Activated CD4-positive, alpha-beta memory T cell treated with anti-CD3 and anti-CD28 coated beads for 36 hours (primary cell): ENCODE measurements around the gene TMEM51. TPM values are rescaled to one million over a fixed set of nuclear protein-coding genes. Genes with fewer than 3 reads are reported as not detected.

ENCODE experiments used
- CTCF ChIA-PET: fragments of 350-600 bp; sonication (Branson Sonifier 250); formaldehyde crosslinking; loops from one replicate; lab custom pipeline; 2021; ENCODE audit warnings: antibody characterized with exemption, inconsistent platforms; lab: Charles Lee
- POLR2A ChIA-PET: fragments of 350-600 bp; sonication (Branson Sonifier 250); formaldehyde crosslinking; loops from one replicate; lab custom pipeline; 2021; ENCODE audit warnings: antibody characterized with exemption; lab: Charles Lee
- DNase-seq: peaks from one replicate; pipeline ENCODE4 v3.0.0-alpha.2; 2020
- H3K27ac Mint-ChIP-seq: one replicate; pipeline ENCODE4 v1.8.0; 2021; ENCODE audit warnings: mixed read lengths
- H3K27me3 Mint-ChIP-seq: one replicate; pipeline ENCODE4 v1.8.0; 2021; ENCODE audit warnings: mixed read lengths
- H3K36me3 Mint-ChIP-seq: one replicate; pipeline ENCODE4 v1.8.0; 2021; ENCODE audit warnings: mixed read lengths
- H3K4me1 Mint-ChIP-seq: one replicate; pipeline ENCODE4 v1.8.0; 2021; ENCODE audit warnings: low read depth, mixed read lengths
- H3K4me3 Mint-ChIP-seq: one replicate; pipeline ENCODE4 v1.8.0; 2021; ENCODE audit warnings: mild to moderate bottlenecking, mixed read lengths
- H3K9me3 Mint-ChIP-seq: one replicate; pipeline ENCODE4 v1.8.0; 2021; ENCODE audit warnings: mixed read lengths
- intact Hi-C: fragments of 100-400 bp; cut with micrococcal nuclease; formaldehyde crosslinking; loops from one replicate; pipeline ENCODE4 v1.15.1; 2023
- total RNA-seq, 2 experiments: library from RNA; stranded (reverse); gene quantifications; one replicate each; pipeline ENCODE4 v1.2.3, GENCODE V29; 2021

TMEM51 gene
- total RNA-seq, 2 experiments from 2014 or later: not detected

DNA sequence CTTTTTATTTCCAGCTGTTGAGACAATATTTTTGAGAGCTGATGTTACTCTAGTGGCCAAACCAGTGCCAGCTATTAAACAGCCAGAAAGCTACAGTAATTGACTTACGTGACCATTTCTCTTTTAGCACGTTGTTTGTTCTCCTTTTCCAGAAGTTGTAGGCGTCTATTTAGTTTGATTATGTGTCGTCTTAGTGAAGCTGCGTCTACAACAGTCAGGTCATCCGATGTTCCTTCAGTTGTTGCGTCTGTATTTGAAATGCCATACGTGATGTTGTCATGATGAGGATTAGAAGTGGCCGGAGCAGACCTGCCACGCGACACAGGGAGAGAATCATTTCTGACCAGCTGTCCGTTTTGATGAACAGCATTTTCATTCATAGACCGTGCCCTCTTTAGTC lies 38.2 kb downstream of the TMEM51 start:
- H3K4me3 Mint-ChIP-seq: no peak overlapping the region
- no peaks in the 10 kb centered on the region for H3K9me3 Mint-ChIP-seq
- intact Hi-C loops: no loop called here
- peaks cover under 1% of the 10 kb centered on the region for H3K27me3 Mint-ChIP-seq
- no peaks in the 10 kb centered on the region for H3K36me3 Mint-ChIP-seq
- CTCF ChIA-PET: interaction anchor here (1.9 kb wide), 1 partner anchor 63 kb away, joined by 4 read pairs; no protein-coding TSS in a partner anchor
- POLR2A ChIA-PET: no interaction called here
- no peaks in the 10 kb centered on the region for H3K4me1 Mint-ChIP-seq
- no peak overlapping the region for H3K27ac Mint-ChIP-seq
- no peak for DNase-seq

DNA sequence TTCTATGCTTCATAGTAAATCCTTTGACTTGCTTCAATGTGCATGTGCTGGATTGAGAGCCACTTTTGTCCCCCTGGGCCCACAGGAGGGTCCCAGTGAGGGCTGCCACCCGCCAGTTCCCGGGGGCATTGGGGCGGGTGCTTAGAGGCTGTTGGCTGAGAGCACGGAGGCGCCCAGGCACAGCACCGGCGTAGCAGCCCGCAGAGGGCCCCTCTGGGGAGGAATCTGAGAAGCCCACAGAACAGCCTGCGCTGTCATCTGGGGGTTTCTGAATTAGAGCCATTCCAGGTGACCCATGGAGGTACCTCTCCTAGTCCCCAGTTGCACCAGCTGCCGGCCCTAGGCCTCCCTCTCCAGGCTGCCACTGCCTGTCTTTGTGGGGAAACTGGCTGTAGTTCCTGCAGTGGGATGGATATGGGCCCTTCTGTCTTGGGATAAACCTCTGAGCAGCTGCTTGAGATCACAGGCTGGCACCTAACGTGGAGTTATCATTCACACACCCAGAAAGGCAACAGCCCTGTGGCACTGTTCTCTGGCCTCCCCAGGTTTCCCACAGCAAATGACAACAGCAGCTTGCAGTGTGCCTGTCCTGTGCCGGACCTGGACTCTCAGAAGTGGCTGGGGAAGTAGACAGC lies 39.5 kb downstream of the TMEM51 start:
- ChIA-PET POLR2A (no interaction called here), CTCF (no interaction called here)
- Mint-ChIP-seq H3K4me3 (no peak overlapping the region), H3K4me1 (no peaks in the 10 kb centered on the region), H3K27me3 (no peaks in the 10 kb centered on the region), H3K9me3 (no peaks in the 10 kb centered on the region), H3K27ac (no peak overlapping the region), H3K36me3 (no peaks in the 10 kb centered on the region)
- intact Hi-C loops: no loop called here
- DNase-seq: no peak

DNA sequence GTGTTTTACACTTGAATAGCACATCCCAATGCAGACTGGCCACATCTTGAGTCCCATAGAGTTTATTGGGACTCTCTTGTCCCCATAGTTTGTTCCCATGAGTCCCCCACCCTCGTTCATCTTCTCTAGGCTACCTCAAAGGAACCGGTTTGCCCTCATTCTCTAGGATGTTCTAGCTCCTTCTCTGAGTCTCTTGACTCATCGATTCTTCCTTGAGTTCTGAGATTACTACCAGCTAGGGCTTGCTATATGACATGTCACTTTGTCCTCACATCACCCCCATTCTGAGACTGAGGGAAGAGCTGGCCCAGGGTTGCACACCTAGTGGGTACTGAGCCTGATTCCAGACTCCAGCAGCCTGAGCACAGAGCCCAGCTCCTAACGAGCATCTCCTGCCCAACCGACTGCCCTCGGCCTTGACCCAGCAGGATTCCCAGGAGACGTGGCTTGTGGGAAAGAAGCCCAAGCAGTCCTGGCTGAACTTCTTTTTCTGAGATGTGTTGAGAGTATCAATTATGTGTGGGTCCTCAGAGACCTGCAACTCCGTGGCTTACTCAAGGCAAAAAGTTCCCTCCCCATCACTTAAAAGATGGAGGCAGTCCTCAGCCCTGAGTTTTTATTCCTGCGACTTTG lies 42.0 kb downstream of the TMEM51 start:
- ChIA-PET POLR2A (no interaction called here), CTCF (no interaction called here)
- H3K9me3 Mint-ChIP-seq: no peaks in the 10 kb centered on the region
- H3K27me3 Mint-ChIP-seq: no peaks in the 10 kb centered on the region
- no peaks in the 10 kb centered on the region for H3K4me1 Mint-ChIP-seq
- DNase-seq: no peak
- intact Hi-C loops: no loop called here
- H3K4me3 Mint-ChIP-seq: no peak overlapping the region
- no peaks in the 10 kb centered on the region for H3K36me3 Mint-ChIP-seq
- H3K27ac Mint-ChIP-seq: no peak overlapping the region

DNA sequence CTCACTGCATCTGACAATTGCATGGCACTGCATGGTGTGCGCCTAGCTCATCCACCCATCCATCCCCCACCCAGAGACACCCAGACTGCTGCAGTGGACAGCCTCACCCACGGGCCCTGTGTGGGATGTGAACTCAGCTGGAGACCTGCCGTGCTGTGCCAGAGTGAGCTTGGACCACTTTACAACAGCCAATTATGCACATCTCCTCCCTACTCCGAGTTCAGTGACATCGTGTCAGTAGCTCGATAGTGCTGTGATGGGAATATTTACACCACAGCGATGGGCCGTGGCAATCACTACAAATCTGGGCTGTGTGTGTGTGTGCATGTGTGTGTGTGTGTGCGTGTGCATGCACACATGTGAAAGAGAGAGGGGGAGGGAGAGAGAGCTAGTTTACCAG lies 42.5 kb downstream of the TMEM51 start:
- Mint-ChIP-seq H3K4me1 (no peaks in the 10 kb centered on the region), H3K9me3 (no peaks in the 10 kb centered on the region)

DNA sequence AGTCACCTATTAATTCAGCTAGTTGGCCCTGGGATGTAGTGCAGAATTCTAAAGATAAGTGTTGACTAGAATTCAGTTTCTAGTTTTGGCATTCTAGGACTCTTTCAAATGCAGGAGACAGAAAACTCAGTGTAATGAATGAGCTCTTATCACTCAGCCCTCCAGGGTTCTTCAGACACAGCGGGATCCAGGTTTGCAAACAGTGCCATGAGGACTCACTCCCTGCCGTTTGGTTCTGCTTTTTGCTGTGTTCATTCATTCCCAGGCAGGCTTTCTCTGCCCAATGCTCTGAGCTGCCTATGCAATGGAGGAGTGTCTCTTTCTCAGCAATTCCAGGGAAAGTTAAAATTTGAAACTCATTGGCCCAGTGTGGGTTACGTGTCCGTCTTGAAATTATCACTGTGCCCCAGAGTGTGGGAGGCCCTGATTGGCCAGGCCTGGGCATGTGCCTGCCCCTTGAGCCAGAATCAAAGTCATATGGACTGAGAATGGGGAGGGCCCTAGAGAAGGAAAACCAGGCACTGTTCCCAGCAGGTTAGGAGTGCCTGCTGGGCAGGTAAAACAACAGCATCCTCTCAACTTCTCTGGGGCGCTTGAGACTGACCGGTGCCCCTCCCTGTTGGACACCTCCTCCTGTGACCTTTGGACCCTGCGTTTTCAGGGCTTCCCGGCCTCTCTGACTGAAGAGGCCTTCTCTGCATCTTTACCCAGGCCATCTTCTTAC lies 43.4 kb downstream of the TMEM51 start:
- CTCF ChIA-PET: interaction anchor here (0.9 kb wide), 1 partner anchor 68 kb away, joined by 3 read pairs; no protein-coding TSS in a partner anchor
- Mint-ChIP-seq H3K9me3 (no peaks in the 10 kb centered on the region), H3K27me3 (no peaks in the 10 kb centered on the region), H3K4me1 (no peaks in the 10 kb centered on the region), H3K36me3 (no peaks in the 10 kb centered on the region), H3K27ac (no peak overlapping the region), H3K4me3 (no peak overlapping the region)
- intact Hi-C loops: no loop called here
- POLR2A ChIA-PET: no interaction called here
- no peak for DNase-seq

More for the DNA sequence above, 42.5 kb downstream of the TMEM51 start:
- DNase-seq: no peak
- no peak overlapping the region for H3K27ac Mint-ChIP-seq
- CTCF ChIA-PET: no interaction called here
- no peak overlapping the region for H3K4me3 Mint-ChIP-seq
- POLR2A ChIA-PET: no interaction called here
- no peaks in the 10 kb centered on the region for H3K36me3 Mint-ChIP-seq
- no peaks in the 10 kb centered on the region for H3K27me3 Mint-ChIP-seq
- intact Hi-C loops: no loop called here

DNA sequence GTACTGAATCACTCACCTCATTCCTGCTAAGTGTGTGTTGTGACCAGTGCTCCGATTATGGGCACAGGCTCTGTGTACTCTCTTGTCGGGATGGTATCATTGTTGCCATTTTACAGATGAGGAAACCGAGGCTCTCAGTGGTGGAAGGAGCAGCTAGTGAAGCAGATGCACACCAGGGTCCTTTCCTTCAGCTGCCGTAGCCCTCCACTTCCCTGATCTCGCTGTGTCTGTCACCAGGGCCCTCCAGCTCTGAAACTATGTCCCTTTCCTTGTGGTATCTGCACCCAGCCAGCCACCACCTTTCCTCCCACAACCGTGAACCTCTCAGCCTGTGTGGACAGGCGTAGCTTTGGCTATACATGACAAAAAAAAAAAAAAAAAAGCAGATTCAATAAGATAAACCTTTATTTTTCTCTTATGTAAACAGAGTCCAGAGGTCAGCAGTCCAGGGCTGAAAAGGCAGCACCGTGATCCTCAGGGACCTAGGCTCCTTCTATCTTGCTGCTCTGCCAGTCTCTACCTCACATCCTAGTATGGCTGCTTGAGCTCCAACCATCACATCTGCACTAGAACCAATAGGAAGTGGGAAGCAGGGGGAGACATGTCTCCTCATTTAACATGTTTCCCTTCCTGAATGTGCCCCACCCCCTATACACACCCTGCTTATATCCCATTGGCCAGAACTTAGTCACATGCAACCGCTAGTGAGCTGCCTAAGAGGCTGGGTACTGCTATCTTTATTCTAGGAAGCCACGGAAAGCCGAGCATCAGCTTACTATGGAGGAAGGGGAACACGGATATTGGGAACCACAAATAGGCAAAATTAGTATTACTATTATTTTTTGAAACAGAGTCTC lies 44.3 kb downstream of the TMEM51 start:
- DNase-seq: no peak
- Mint-ChIP-seq H3K36me3 (no peaks in the 10 kb centered on the region), H3K9me3 (no peaks in the 10 kb centered on the region), H3K27ac (no peak overlapping the region), H3K27me3 (no peaks in the 10 kb centered on the region), H3K4me3 (no peak overlapping the region), H3K4me1 (no peaks in the 10 kb centered on the region)
- ChIA-PET POLR2A (no interaction called here), CTCF (interaction anchor here (0.7 to 0.9 kb wide), 2 partner anchors 69 to 74 kb away, joined by 3 read pairs; no protein-coding TSS in a partner anchor)
- intact Hi-C loops: no loop called here

DNA sequence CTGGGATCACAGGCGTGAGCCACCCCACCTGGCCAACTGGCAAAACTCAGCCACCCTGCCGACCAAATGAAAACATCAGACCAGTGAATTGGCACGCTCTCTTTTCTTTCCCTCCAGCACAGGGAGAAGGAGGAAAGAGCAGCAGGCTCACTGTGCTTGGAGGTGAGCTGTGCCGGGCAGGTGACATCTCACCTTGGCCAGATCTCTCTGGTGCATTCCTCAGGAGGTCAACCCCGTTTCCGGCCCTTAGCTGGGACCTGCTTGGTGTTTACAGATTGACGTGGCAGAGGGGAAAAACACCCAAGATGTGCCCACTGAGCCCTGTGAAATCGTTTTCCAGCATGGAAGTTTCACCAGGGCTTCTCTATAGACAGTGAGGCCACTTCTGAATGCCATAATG lies 45.1 kb downstream of the TMEM51 start:
- no peaks in the 10 kb centered on the region for H3K4me1 Mint-ChIP-seq
- no peaks in the 10 kb centered on the region for H3K9me3 Mint-ChIP-seq
- DNase-seq: no peak
- H3K27ac Mint-ChIP-seq: no peak overlapping the region
- CTCF ChIA-PET: no interaction called here
- intact Hi-C loops: no loop called here
- POLR2A ChIA-PET: no interaction called here
- H3K27me3 Mint-ChIP-seq: no peaks in the 10 kb centered on the region
- no peaks in the 10 kb centered on the region for H3K36me3 Mint-ChIP-seq
- no peak overlapping the region for H3K4me3 Mint-ChIP-seq

DNA sequence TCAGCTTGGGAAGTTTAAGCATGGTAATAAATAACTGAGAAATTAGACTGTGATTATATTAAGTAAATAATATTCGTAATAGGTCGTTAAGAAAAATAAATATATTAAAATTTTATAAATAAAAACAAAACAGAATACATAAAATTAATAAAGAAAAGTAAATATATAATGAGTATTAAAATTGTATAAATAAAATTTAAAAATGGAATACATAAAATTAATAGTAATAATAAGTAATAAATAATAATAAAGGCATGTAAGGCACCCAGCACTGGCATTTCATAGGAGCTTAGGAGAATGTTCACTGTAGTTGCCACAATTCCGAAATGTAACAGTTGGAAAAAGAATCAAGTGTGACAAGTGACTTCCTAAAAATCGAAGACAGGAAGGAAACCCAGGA lies 47.7 kb downstream of the TMEM51 start:
- no peak overlapping the region for H3K4me3 Mint-ChIP-seq
- intact Hi-C loops: loop anchor here (5.0 kb wide), 1 partner anchor 34 kb away; no protein-coding TSS in a partner anchor
- H3K4me1 Mint-ChIP-seq: no peaks in the 10 kb centered on the region
- no peaks in the 10 kb centered on the region for H3K36me3 Mint-ChIP-seq
- no peaks in the 10 kb centered on the region for H3K9me3 Mint-ChIP-seq
- ChIA-PET POLR2A (no interaction called here), CTCF (interaction anchor here (1.1 kb wide), 1 partner anchor 73 kb away, joined by 3 read pairs; no protein-coding TSS in a partner anchor)
- H3K27ac Mint-ChIP-seq: no peak overlapping the region
- DNase-seq: no peak
- no peaks in the 10 kb centered on the region for H3K27me3 Mint-ChIP-seq

DNA sequence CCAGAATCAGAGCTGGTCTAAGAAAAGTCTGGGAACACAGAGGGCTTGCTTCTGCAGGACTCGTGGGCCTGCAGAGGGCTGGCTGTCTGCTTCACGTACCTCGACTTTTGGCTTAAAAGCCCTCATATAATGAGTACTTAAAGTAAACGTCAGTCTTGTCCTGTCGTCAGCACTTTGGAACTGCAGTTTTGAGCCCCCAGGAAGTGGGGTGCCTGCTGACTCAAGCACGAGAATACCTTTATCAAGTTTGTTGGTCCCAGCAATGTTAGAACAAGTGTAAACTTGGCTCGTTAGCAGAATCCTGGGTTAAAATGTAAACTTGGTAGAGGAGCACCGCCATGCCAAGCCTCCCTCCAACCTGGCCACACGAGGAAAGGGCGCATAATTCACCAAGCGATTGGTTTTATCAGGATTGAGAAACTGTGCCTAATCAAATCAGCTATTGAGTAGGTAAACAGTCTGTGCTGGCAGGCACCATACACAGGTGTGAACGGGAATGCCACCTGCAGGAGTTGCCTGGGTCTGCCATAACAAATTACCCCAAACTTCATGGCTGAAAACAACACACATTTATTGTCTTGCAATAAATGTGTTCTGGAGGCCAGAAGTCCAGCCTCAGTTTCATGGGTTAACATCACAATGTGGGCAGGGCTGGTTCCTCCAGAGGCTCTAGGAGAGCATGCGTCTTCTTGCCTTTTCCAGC lies 48.5 kb downstream of the TMEM51 start:
- Mint-ChIP-seq H3K4me1 (no peaks in the 10 kb centered on the region), H3K27ac (no peak overlapping the region), H3K9me3 (no peaks in the 10 kb centered on the region), H3K4me3 (no peak overlapping the region), H3K27me3 (no peaks in the 10 kb centered on the region), H3K36me3 (no peaks in the 10 kb centered on the region)
- intact Hi-C loops: loop anchor here (5.0 kb wide), 1 partner anchor 35 kb away; no protein-coding TSS in a partner anchor
- DNase-seq: no peak
- ChIA-PET POLR2A (no interaction called here), CTCF (no interaction called here)

DNA sequence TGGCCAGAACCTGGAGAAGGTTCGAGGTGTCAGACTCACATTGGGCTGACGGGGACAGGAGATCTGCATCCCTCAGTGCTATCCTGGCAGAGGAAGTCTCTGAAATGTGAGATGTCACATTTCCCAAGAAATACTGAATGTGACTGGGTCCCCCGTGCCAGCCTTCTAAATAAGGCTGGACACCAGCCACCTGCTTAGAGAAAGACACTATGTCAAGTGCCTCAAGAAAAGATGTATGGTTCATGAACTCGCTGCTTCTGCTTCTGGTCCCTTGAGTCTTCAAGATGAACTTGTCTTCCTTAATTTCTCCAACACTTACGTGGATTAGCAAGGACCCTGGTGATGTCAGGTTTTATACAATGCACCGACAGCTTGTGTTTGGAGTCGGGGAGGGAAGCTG lies 51.4 kb downstream of the TMEM51 start:
- POLR2A ChIA-PET: no interaction called here
- H3K36me3 Mint-ChIP-seq: no peaks in the 10 kb centered on the region
- no peaks in the 10 kb centered on the region for H3K27me3 Mint-ChIP-seq
- CTCF ChIA-PET: no interaction called here
- no peaks in the 10 kb centered on the region for H3K9me3 Mint-ChIP-seq
- no peak overlapping the region for H3K27ac Mint-ChIP-seq
- no peak for DNase-seq
- H3K4me3 Mint-ChIP-seq: no peak overlapping the region
- intact Hi-C loops: loop anchor here (5.0 kb wide), 1 partner anchor 38 kb away; no protein-coding TSS in a partner anchor
- H3K4me1 Mint-ChIP-seq: no peaks in the 10 kb centered on the region

DNA sequence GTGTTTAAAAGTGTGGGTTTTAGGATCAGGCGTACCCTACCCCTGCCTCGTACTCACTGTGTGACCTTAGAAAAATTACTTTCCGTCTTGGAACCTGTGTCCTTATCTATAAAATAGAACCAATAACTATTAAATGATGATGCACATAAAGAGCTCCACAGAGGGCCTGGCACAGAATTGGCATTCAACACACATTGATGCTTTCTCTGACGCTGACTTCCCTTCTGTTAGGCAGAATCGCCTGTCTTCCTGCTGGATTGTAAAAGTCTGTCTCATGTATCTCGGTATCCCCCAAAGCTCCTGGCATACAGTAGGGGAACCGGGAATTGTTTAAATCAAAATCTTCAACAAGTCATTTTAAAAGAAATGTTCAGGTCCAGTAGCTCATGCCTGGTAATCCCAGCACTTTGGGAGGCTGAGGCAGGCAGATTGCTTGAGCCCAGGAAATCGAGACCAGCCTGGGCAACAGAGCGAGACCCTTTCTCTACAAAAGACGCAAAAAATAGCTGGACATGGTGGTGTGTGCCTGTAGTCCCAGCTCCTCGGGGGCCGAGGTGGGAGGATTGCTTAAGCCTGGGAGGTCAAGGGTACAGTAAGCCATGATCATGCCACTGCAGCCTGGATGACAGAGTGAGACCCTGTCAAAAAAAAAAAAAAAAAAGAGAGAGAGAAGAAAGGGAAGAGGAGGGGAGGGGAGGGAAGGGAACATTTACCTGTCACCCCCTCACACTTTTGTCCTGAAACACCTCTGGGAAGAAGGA lies 52.2 kb downstream of the TMEM51 start:
- Mint-ChIP-seq H3K27ac (no peak overlapping the region), H3K4me3 (no peak overlapping the region), H3K36me3 (no peaks in the 10 kb centered on the region), H3K27me3 (no peaks in the 10 kb centered on the region), H3K4me1 (no peaks in the 10 kb centered on the region), H3K9me3 (no peaks in the 10 kb centered on the region)
- ChIA-PET POLR2A (no interaction called here), CTCF (no interaction called here)
- DNase-seq: no peak
- intact Hi-C loops: no loop called here
